Central memory CD8-positive, alpha-beta T cell (primary cell): Measurements from ENCODE around the gene SLC22A17.
"Not testable (repeated sequence)": the region's sequence is repeated elsewhere in the genome, so short reads cannot be mapped to it uniquely, and the experiment has no call there.

Source experiments
- ATAC-seq: fragments of 150-1000 bp; cut with Tn5 transposase; replicated peaks from 2 replicates; pipeline ENCODE4 v1.10.0; 2022; ENCODE audit warnings: mild to moderate bottlenecking, moderate FRiP score, moderate number of reproducible peaks; ENCODE audit not compliant: poor library complexity, severe bottlenecking; ENCODE audit errors: extremely low read depth
- DNase-seq, 2 donors: peaks; one replicate each; pipeline ENCODE4 v3.0.0; 2021; ENCODE audit warnings: low spot score in 2 of 2
- H3K27ac Mint-ChIP-seq: one replicate; pipeline ENCODE4 v1.8.0; 2022; ENCODE audit warnings: low read depth, mild to moderate bottlenecking, moderate library complexity, mixed read lengths
- H3K27me3 Mint-ChIP-seq: one replicate; pipeline ENCODE4 v1.8.0; 2022; ENCODE audit warnings: mixed read lengths
- H3K36me3 Mint-ChIP-seq: one replicate; pipeline ENCODE4 v1.8.0; 2022; ENCODE audit warnings: mild to moderate bottlenecking, moderate library complexity, mixed read lengths; ENCODE audit not compliant: insufficient read depth
- H3K4me1 Mint-ChIP-seq: one replicate; pipeline ENCODE4 v1.8.0; 2022; ENCODE audit warnings: mixed read lengths
- H3K4me3 Mint-ChIP-seq: one replicate; pipeline ENCODE4 v1.8.0; 2022; ENCODE audit warnings: mild to moderate bottlenecking, moderate library complexity, mixed read lengths
- H3K9me3 Mint-ChIP-seq: one replicate; pipeline ENCODE4 v1.8.0; 2022; ENCODE audit warnings: mixed read lengths

SLC22A17 gene

GRCh38 chr14:23387916-23388882 lies 35.5 kb upstream of the SLC22A17 start:
- ATAC-seq (no peak), DNase-seq (no peak)
- peaks cover 52% of the 10 kb centered on the region for H3K27me3 Mint-ChIP-seq
- H3K36me3 Mint-ChIP-seq = peaks cover 3% of the 10 kb centered on the region
- H3K4me3 Mint-ChIP-seq = no peak overlapping the region
- no peaks in the 10 kb centered on the region for H3K9me3 Mint-ChIP-seq
- H3K27ac Mint-ChIP-seq = no peak overlapping the region
- no peaks in the 10 kb centered on the region for H3K4me1 Mint-ChIP-seq

- peaks cover 63% of the 10 kb centered on the region for H3K27me3 Mint-ChIP-seq
- ATAC-seq (no peak), DNase-seq (no peak)
- H3K27ac Mint-ChIP-seq = no peak overlapping the region
- H3K4me1 Mint-ChIP-seq = no peaks in the 10 kb centered on the region
- no peak overlapping the region for H3K4me3 Mint-ChIP-seq
- peaks cover 3% of the 10 kb centered on the region for H3K36me3 Mint-ChIP-seq
- no peaks in the 10 kb centered on the region for H3K9me3 Mint-ChIP-seq
Measured at GRCh38 chr14:23386999-23387398, 34.3 kb upstream of the SLC22A17 start.

- H3K27me3 Mint-ChIP-seq = peaks cover 70% of the 10 kb centered on the region
- not testable (repeated sequence) for H3K9me3 Mint-ChIP-seq, H3K27ac Mint-ChIP-seq, DNase-seq, ATAC-seq, H3K4me1 Mint-ChIP-seq, H3K36me3 Mint-ChIP-seq, H3K4me3 Mint-ChIP-seq
Measured at GRCh38 chr14:23386266-23386657, 33.6 kb upstream of the SLC22A17 start.

- no peak for DNase-seq
- no peak overlapping the region for H3K27ac Mint-ChIP-seq
- no peak for ATAC-seq
- H3K9me3 Mint-ChIP-seq = no peaks in the 10 kb centered on the region
- H3K27me3 Mint-ChIP-seq = peaks cover 70% of the 10 kb centered on the region
- peaks cover 3% of the 10 kb centered on the region for H3K36me3 Mint-ChIP-seq
- no peak overlapping the region for H3K4me3 Mint-ChIP-seq
- H3K4me1 Mint-ChIP-seq = no peaks in the 10 kb centered on the region
Measured at GRCh38 chr14:23385642-23386265, 33.1 kb upstream of the SLC22A17 start.

- Mint-ChIP-seq H3K4me3 (no peak overlapping the region), H3K4me1 (no peaks in the 10 kb centered on the region), H3K27ac (no peak overlapping the region), H3K9me3 (no peaks in the 10 kb centered on the region), H3K27me3 (peaks cover 70% of the 10 kb centered on the region), H3K36me3 (peaks cover 3% of the 10 kb centered on the region)
- DNase-seq (no peak), ATAC-seq (no peak)
Measured at GRCh38 chr14:23385244-23385641, 32.6 kb upstream of the SLC22A17 start.

GRCh38 chr14:23384364-23385080 lies 31.8 kb upstream of the SLC22A17 start:
- H3K36me3 Mint-ChIP-seq = peaks cover 3% of the 10 kb centered on the region
- H3K4me3 Mint-ChIP-seq = no peak overlapping the region
- peaks cover 63% of the 10 kb centered on the region for H3K27me3 Mint-ChIP-seq
- no peak for DNase-seq
- H3K4me1 Mint-ChIP-seq = no peaks in the 10 kb centered on the region
- H3K9me3 Mint-ChIP-seq = no peaks in the 10 kb centered on the region
- H3K27ac Mint-ChIP-seq = no peak overlapping the region
- ATAC-seq = no peak

GRCh38 chr14:23382731-23383440 lies 30.2 kb upstream of the SLC22A17 start:
- no peak for ATAC-seq
- Mint-ChIP-seq H3K27me3 (peaks cover 61% of the 10 kb centered on the region), H3K27ac (no peak overlapping the region)

GRCh38 chr14:23382276-23382675 lies 29.6 kb upstream of the SLC22A17 start:
- H3K36me3 Mint-ChIP-seq = peaks cover 3% of the 10 kb centered on the region
- peaks cover 61% of the 10 kb centered on the region for H3K27me3 Mint-ChIP-seq
- no peaks in the 10 kb centered on the region for H3K4me1 Mint-ChIP-seq
- no peak overlapping the region for H3K4me3 Mint-ChIP-seq
- no peak for DNase-seq
- no peak overlapping the region for H3K27ac Mint-ChIP-seq
- no peak for ATAC-seq
- no peaks in the 10 kb centered on the region for H3K9me3 Mint-ChIP-seq

More at GRCh38 chr14:23382731-23383440, 30.2 kb upstream of the SLC22A17 start:
- no peak for DNase-seq
- Mint-ChIP-seq H3K4me3 (no peak overlapping the region), H3K4me1 (no peaks in the 10 kb centered on the region), H3K36me3 (peaks cover 3% of the 10 kb centered on the region), H3K9me3 (no peaks in the 10 kb centered on the region)

- Mint-ChIP-seq H3K27me3 (peaks cover 63% of the 10 kb centered on the region), H3K27ac (no peak overlapping the region), H3K4me1 (no peaks in the 10 kb centered on the region), H3K9me3 (no peaks in the 10 kb centered on the region), H3K4me3 (no peak overlapping the region), H3K36me3 (peaks cover 3% of the 10 kb centered on the region)
- no peak for ATAC-seq
- DNase-seq = no peak
Measured at GRCh38 chr14:23381871-23382270, 29.2 kb upstream of the SLC22A17 start.

GRCh38 chr14:23380976-23381375 lies 28.3 kb upstream of the SLC22A17 start:
- no peak for ATAC-seq
- Mint-ChIP-seq H3K27me3 (peaks cover 65% of the 10 kb centered on the region), H3K36me3 (peaks cover 3% of the 10 kb centered on the region), H3K4me3 (no peak overlapping the region), H3K4me1 (no peaks in the 10 kb centered on the region), H3K9me3 (no peaks in the 10 kb centered on the region), H3K27ac (no peak overlapping the region)
- no peak for DNase-seq

- no peaks in the 10 kb centered on the region for H3K9me3 Mint-ChIP-seq
- peaks cover 3% of the 10 kb centered on the region for H3K36me3 Mint-ChIP-seq
- H3K27ac Mint-ChIP-seq = no peak overlapping the region
- DNase-seq (no peak), ATAC-seq (no peak)
- no peaks in the 10 kb centered on the region for H3K4me1 Mint-ChIP-seq
- no peak overlapping the region for H3K4me3 Mint-ChIP-seq
- peaks cover 65% of the 10 kb centered on the region for H3K27me3 Mint-ChIP-seq
Measured at GRCh38 chr14:23380197-23380914, 27.7 kb upstream of the SLC22A17 start.
